Transverse colon (tissue), 4 donors: ENCODE results near the gene C6orf136.

ENCODE experiments used
- CTCF ChIP-seq, 5 experiments: fragments of 200-600 bp in 3 of 5; fragments of 450-650 bp in 2 of 5; sonication (generic) in 3 of 5; IDR thresholded peaks; 1 replicate in 2 of 5; 2 replicates in 3 of 5; pipeline ENCODE4 v1.5.1; 2016 to 2017; ENCODE audit warnings: antibody characterized with exemption in 5 of 5, inconsistent platforms in 3 of 5, mild to moderate bottlenecking in 2 of 5, moderate library complexity in 1 of 5
- POLR2A ChIP-seq: fragments of 450-650 bp; IDR thresholded peaks from one replicate; pipeline ENCODE4 v1.6.1; 2016; ENCODE audit warnings: antibody characterized with exemption, mild to moderate bottlenecking, moderate library complexity
- POLR2AphosphoS5 ChIP-seq, 3 donors: sonication (generic); formaldehyde crosslinking; IDR thresholded peaks; one replicate each; pipeline ENCODE4 v1.6.1; 2016; ENCODE audit warnings: antibody characterized with exemption in 3 of 3

- no peak for TF ChIP-seq POLR2AphosphoS5 (IDR thresholded peaks at IDR 0.05)
- no peak for TF ChIP-seq CTCF (IDR thresholded peaks at IDR 0.05)
- TF ChIP-seq POLR2A: no peak
Measured at GRCh38 chr6:30676660-30677285, 29.8 kb downstream of the C6orf136 start.
